H9 (cell line): ENCODE measurements around the gene NSUN6. TPM values are rescaled to one million over a fixed set of nuclear protein-coding genes. Genes with fewer than 3 reads are reported as not detected.

Source experiments
- DNase-seq: peaks from one replicate; pipeline ENCODE4 v3.0.0-alpha.2; 2017
- H2AFZ ChIP-seq: one replicate; pipeline ENCODE4 v1.6.1; 2013; ENCODE audit warnings: mild to moderate bottlenecking, low read length, control low read depth, moderate library complexity
- H2AK5ac ChIP-seq: 2 replicates; pipeline ENCODE4 v1.6.1; 2013; ENCODE audit warnings: low read length, control low read depth, mixed read lengths; ENCODE audit not compliant: insufficient read length
- H2BK120ac ChIP-seq: one replicate; pipeline ENCODE4 v1.6.1; 2013; ENCODE audit warnings: low read depth, mild to moderate bottlenecking, low read length, control low read depth, inconsistent platforms; ENCODE audit not compliant: poor library complexity, severe bottlenecking
- H2BK12ac ChIP-seq: 2 replicates; pipeline ENCODE4 v1.6.1; 2013; ENCODE audit warnings: low read length, control low read depth, mixed read lengths, low read depth; ENCODE audit not compliant: insufficient read length
- H2BK15ac ChIP-seq: 2 replicates; pipeline ENCODE4 v1.6.1; 2013; ENCODE audit warnings: low read depth, low read length, control low read depth
- H2BK20ac ChIP-seq: one replicate; pipeline ENCODE4 v1.6.1; 2013; ENCODE audit warnings: low read depth, mild to moderate bottlenecking, low read length, control low read depth, inconsistent platforms; ENCODE audit not compliant: poor library complexity, severe bottlenecking
- H2BK5ac ChIP-seq: 2 replicates; pipeline ENCODE4 v1.6.1; 2013; ENCODE audit warnings: low read length, control low read depth, mixed read lengths; ENCODE audit not compliant: insufficient read length
- H3K14ac ChIP-seq: 2 replicates; pipeline ENCODE4 v1.6.1; 2013; ENCODE audit warnings: low read length, control low read depth; ENCODE audit not compliant: insufficient read depth
- H3K18ac ChIP-seq: 2 replicates; pipeline ENCODE4 v1.6.1; 2013; ENCODE audit warnings: low read depth, mild to moderate bottlenecking, mixed read lengths, low read length, control low read depth; ENCODE audit not compliant: insufficient read length
- H3K23ac ChIP-seq: 2 replicates; pipeline ENCODE4 v1.6.1; 2013; ENCODE audit warnings: low read length, control low read depth, mixed read lengths, low read depth; ENCODE audit not compliant: insufficient read length
- H3K23me2 ChIP-seq: 2 replicates; pipeline ENCODE4 v1.6.1; 2013; ENCODE audit warnings: low read depth, mild to moderate bottlenecking, mixed read lengths, low read length, control low read depth; ENCODE audit not compliant: insufficient read length, poor library complexity, severe bottlenecking
- H3K27ac ChIP-seq: 2 replicates; pipeline ENCODE4 v1.5.1; 2013; ENCODE audit warnings: low read length, control low read depth, mixed read lengths, low read depth; ENCODE audit not compliant: insufficient read length
- H3K27me3 ChIP-seq: 2 replicates; pipeline ENCODE4 v1.6.1; 2013; ENCODE audit warnings: low read length, control low read depth, inconsistent platforms; ENCODE audit not compliant: insufficient read depth
- H3K4ac ChIP-seq: 2 replicates; pipeline ENCODE4 v1.6.1; 2013; ENCODE audit warnings: low read depth, mild to moderate bottlenecking, control low read depth, inconsistent platforms, low read length, moderate library complexity
- H3K4me1 ChIP-seq: 2 replicates; pipeline ENCODE4 v1.6.1; 2013; ENCODE audit warnings: low read length, control low read depth, inconsistent platforms; ENCODE audit not compliant: insufficient read depth
- H3K4me2 ChIP-seq: 2 replicates; pipeline ENCODE4 v1.6.1; 2013; ENCODE audit warnings: low read length, control low read depth, mixed read lengths; ENCODE audit not compliant: insufficient read length, insufficient read depth
- H3K56ac ChIP-seq: 2 replicates; pipeline ENCODE4 v1.6.1; 2013; ENCODE audit warnings: low read depth, mild to moderate bottlenecking, mixed read lengths, low read length, control low read depth; ENCODE audit not compliant: insufficient read length
- H3K79me1 ChIP-seq: 2 replicates; pipeline ENCODE4 v1.6.1; 2013; ENCODE audit warnings: low read depth, mild to moderate bottlenecking, moderate library complexity, low read length, control low read depth, inconsistent platforms; ENCODE audit not compliant: insufficient read depth, poor library complexity, severe bottlenecking
- H3K79me2 ChIP-seq: 2 replicates; pipeline ENCODE4 v1.6.1; 2013; ENCODE audit warnings: low read length, control low read depth, inconsistent platforms; ENCODE audit not compliant: insufficient read depth
- H3K9ac ChIP-seq: 2 replicates; pipeline ENCODE4 v1.6.1; 2013; ENCODE audit warnings: low read length, control low read depth, mixed read lengths; ENCODE audit not compliant: insufficient read length; ENCODE audit errors: extremely low read depth
- H3K9me3 ChIP-seq: one replicate; pipeline ENCODE4 v1.6.1; 2013; ENCODE audit warnings: low read depth, low read length, inconsistent platforms; ENCODE audit not compliant: control insufficient read depth
- H3T11ph ChIP-seq: one replicate; pipeline ENCODE4 v1.6.1; 2013; ENCODE audit warnings: mild to moderate bottlenecking, low read length, control low read depth, inconsistent platforms
- H4K20me1 ChIP-seq: one replicate; pipeline ENCODE4 v1.6.1; 2013; ENCODE audit not compliant: control insufficient read depth, insufficient read length, insufficient read depth
- H4K5ac ChIP-seq: 2 replicates; pipeline ENCODE4 v1.6.1; 2013; ENCODE audit warnings: low read depth, mild to moderate bottlenecking, mixed read lengths, low read length, control low read depth; ENCODE audit not compliant: insufficient read length
- H4K8ac ChIP-seq: replicated peaks from 2 replicates; pipeline ENCODE4 v1.6.1; 2013; ENCODE audit warnings: low read length, control low read depth, mixed read lengths, low read depth; ENCODE audit not compliant: insufficient read length
- H4K91ac ChIP-seq: 2 replicates; pipeline ENCODE4 v1.6.1; 2013; ENCODE audit warnings: low read depth, mild to moderate bottlenecking, moderate library complexity, mixed read lengths, low read length, control low read depth; ENCODE audit not compliant: insufficient read length
- H3K27ac Mint-ChIP-seq, 3 experiments: 2 replicates in 2 of 3; 3 replicates in 1 of 3; pipeline ENCODE4 v1.8.0; 2020 to 2021; ENCODE audit warnings: mixed read lengths in 3 of 3, mild to moderate bottlenecking in 1 of 3, moderate library complexity in 1 of 3
- H3K27me3 Mint-ChIP-seq: 2 replicates; pipeline ENCODE4 v1.8.0; 2021; ENCODE audit warnings: low read depth, mild to moderate bottlenecking, moderate library complexity, mixed read lengths
- H3K36me3 Mint-ChIP-seq, 3 experiments: 2 replicates in 2 of 3; 3 replicates in 1 of 3; pipeline ENCODE4 v1.8.0; 2020 to 2021; ENCODE audit warnings: low read depth in 3 of 3, mixed read lengths in 3 of 3; ENCODE audit not compliant: insufficient read depth in 1 of 3
- H3K4me1 Mint-ChIP-seq, 2 experiments: 2 replicates each; pipeline ENCODE4 v1.8.0; 2020; ENCODE audit warnings: mixed read lengths in 2 of 2
- H3K4me3 Mint-ChIP-seq, 2 experiments: 2 replicates in 1 of 2; 3 replicates in 1 of 2; pipeline ENCODE4 v1.8.0; 2020 to 2021; ENCODE audit warnings: mild to moderate bottlenecking in 2 of 2, mixed read lengths in 2 of 2, moderate library complexity in 1 of 2
- H3K9me3 Mint-ChIP-seq, 2 experiments: 2 replicates in 1 of 2; 3 replicates in 1 of 2; pipeline ENCODE4 v1.8.0; 2020; ENCODE audit warnings: mild to moderate bottlenecking in 2 of 2, mixed read lengths in 2 of 2, moderate library complexity in 1 of 2
- CTCF ChIP-seq: fragments of 200-600 bp; sonication (generic); conservative IDR thresholded peaks from 3 replicates; pipeline ENCODE4 v1.8.0; 2021; ENCODE audit warnings: antibody characterized with exemption, mild to moderate bottlenecking
- WGBS: extraction: QIAGEN DNeasy Blood & Tissue Kit; methylation state at CpG from one replicate; pipeline ENCODE4 v1.1.7; 2013; ENCODE audit warnings: missing lambda C conversion rate, low lambda C conversion rate, mixed read lengths; ENCODE audit not compliant: insufficient read length; ENCODE audit errors: extremely low coverage; 5-methylcytosine and 5-hydroxymethylcytosine counted together
- total RNA-seq: library from RNA; stranded (reverse); gene quantifications from 2 replicates; pipeline ENCODE4 v1.2.1, GENCODE V29; 2021

The NSUN6 gene
- total RNA-seq, 1 experiment from 2014 or later = 11.9 TPM

GRCh38 chr10:18619016-18619415 is 32.4 kb downstream of the NSUN6 start:
- Histone ChIP-seq H3K14ac (no peak overlapping the region), H3K18ac (no peak overlapping the region), H3K9me3 (no peaks in the 10 kb centered on the region), H3K23me2 (no peaks in the 10 kb centered on the region), H3K27me3 (no peaks in the 10 kb centered on the region), H3K4me1 (no peaks in the 10 kb centered on the region), H4K8ac (no peak overlapping the region), H2BK20ac (no peak overlapping the region), H3K4ac (no peak overlapping the region), H4K5ac (no peak overlapping the region), H3T11ph (no peak overlapping the region), H2BK120ac (no peak overlapping the region), H3K79me2 (no peaks in the 10 kb centered on the region), H2AK5ac (no peak overlapping the region), H2BK5ac (no peak overlapping the region), H4K91ac (no peak overlapping the region), H3K9ac (no peak overlapping the region), H3K23ac (no peak overlapping the region), H3K27ac (no peak overlapping the region), H3K56ac (no peak overlapping the region), H2BK15ac (no peak overlapping the region), H2AFZ (no peak overlapping the region), H2BK12ac (no peak overlapping the region), H3K79me1 (no peaks in the 10 kb centered on the region), H4K20me1 (no peaks in the 10 kb centered on the region), H3K4me2 (no peak overlapping the region)
- Mint-ChIP-seq H3K4me3 (no peak overlapping the region), H3K9me3 (no peaks in the 10 kb centered on the region), H3K27me3 (no peaks in the 10 kb centered on the region), H3K4me1 (no peaks in the 10 kb centered on the region), H3K27ac (no peak overlapping the region), H3K36me3 (peaks cover 7 to 20% (median 17%) of the 10 kb centered on the region in 3 experiments; a peak in 6 of 7 replicates)
- no peak for DNase-seq
- WGBS = no CpG with 5 or more reads among the region's 3 CpGs
- TF ChIP-seq CTCF = no peak
